HL-60 (cell line): Measurements from ENCODE around the gene TGM2.

Experiments used
- DNase-seq, 2 experiments: peaks; one replicate each; pipeline ENCODE4 v3.0.0-alpha.2; 2010 to 2020; ENCODE audit warnings: low read depth in 1 of 2, low spot score in 1 of 2
- H3K27ac ChIP-seq: fragments of 250-450 bp; sonication (Bioruptor Pico); replicated peaks from 2 replicates; pipeline ENCODE4 v1.5.1; 2020; ENCODE audit warnings: mild to moderate bottlenecking, moderate library complexity
- H3K27me3 ChIP-seq: fragments of 250-450 bp; sonication (Bioruptor Pico); 2 replicates; pipeline ENCODE4 v1.5.1; 2021; ENCODE audit warnings: mild to moderate bottlenecking, moderate library complexity; ENCODE audit not compliant: insufficient read depth, poor library complexity, severe bottlenecking
- H3K4me3 ChIP-seq: replicated peaks from 2 replicates; pipeline ENCODE4 v1.5.1; 2011; ENCODE audit warnings: mild to moderate bottlenecking, control low read depth, low read length; ENCODE audit not compliant: insufficient read depth
- GABPA ChIP-seq: IDR thresholded peaks from 2 replicates; pipeline ENCODE4 v1.6.1; 2012; ENCODE audit warnings: low read depth
- POLR2AphosphoS5 ChIP-seq: IDR thresholded peaks from 2 replicates; pipeline ENCODE4 v1.6.1; 2012; ENCODE audit warnings: low read depth
- REST ChIP-seq: IDR thresholded peaks from 2 replicates; pipeline ENCODE4 v1.6.1; 2012; ENCODE audit warnings: low read depth; ENCODE audit not compliant: insufficient replicate concordance
- SPI1 ChIP-seq: IDR thresholded peaks from 2 replicates; pipeline ENCODE4 v1.6.1; 2012; ENCODE audit warnings: low read depth, mild to moderate bottlenecking, borderline replicate concordance
- TF ChIP-seq, protein P1 (sequence below): IDR thresholded peaks from one replicate; pipeline ENCODE4 v1.5.1; 2011; ENCODE audit warnings: low read length, control low read depth, inconsistent platforms; ENCODE audit not compliant: insufficient read depth

The TGM2 gene

DNA sequence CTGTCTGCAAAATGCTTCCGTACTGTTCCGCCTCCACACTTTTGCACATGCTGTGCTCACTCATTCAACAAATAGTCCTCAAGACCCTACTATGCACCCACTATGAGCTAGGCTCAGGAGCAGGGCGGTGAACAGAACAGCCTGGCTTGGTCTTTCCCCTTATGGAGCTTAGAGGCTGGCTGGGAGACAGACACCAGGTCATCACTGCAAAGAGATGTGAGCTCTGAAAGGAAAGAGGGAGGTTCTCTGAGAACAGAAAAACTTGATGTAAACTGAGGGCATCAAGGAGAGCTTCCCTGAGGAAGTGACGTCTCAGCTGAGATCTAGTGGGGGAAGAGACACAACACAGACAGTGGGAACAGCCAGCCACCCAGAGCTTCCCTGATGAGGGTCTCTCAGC, 31.0 kb upstream of the TGM2 start:
- TF ChIP-seq SPI1 (0 out of 2 replicates have a peak, but pooled peaks have one; percentile 4), GABPA (no peak)
- DNase-seq, result peak in 1 of 2 experiments; percentile 46
- Histone ChIP-seq H3K27ac (peak overlapping the region; percentile 66), H3K27me3 (no peaks in the 10 kb centered on the region), H3K4me3 (no peak overlapping the region)

GRCh38 chr20:38195521-38195920, 30.5 kb upstream of the TGM2 start:
- H3K27ac ChIP-seq, result no peak overlapping the region
- no peak for TF ChIP-seq REST
- TF ChIP-seq POLR2AphosphoS5, result no peak
- TF ChIP-seq, protein P1, sequence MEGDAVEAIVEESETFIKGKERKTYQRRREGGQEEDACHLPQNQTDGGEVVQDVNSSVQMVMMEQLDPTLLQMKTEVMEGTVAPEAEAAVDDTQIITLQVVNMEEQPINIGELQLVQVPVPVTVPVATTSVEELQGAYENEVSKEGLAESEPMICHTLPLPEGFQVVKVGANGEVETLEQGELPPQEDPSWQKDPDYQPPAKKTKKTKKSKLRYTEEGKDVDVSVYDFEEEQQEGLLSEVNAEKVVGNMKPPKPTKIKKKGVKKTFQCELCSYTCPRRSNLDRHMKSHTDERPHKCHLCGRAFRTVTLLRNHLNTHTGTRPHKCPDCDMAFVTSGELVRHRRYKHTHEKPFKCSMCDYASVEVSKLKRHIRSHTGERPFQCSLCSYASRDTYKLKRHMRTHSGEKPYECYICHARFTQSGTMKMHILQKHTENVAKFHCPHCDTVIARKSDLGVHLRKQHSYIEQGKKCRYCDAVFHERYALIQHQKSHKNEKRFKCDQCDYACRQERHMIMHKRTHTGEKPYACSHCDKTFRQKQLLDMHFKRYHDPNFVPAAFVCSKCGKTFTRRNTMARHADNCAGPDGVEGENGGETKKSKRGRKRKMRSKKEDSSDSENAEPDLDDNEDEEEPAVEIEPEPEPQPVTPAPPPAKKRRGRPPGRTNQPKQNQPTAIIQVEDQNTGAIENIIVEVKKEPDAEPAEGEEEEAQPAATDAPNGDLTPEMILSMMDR, result no peak
- no peak for TF ChIP-seq GABPA
- no peak for TF ChIP-seq SPI1
- no peak overlapping the region for H3K4me3 ChIP-seq
- H3K27me3 ChIP-seq, result no peaks in the 10 kb centered on the region
- DNase-seq, result no peak

GRCh38 chr20:38194971-38195504, 30.0 kb upstream of the TGM2 start:
- Histone ChIP-seq H3K4me3 (no peak overlapping the region), H3K27ac (no peak overlapping the region), H3K27me3 (no peaks in the 10 kb centered on the region)
- TF ChIP-seq REST (no peak), GABPA (no peak), SPI1 (no peak), POLR2AphosphoS5 (no peak)
- TF ChIP-seq, protein P1, result no peak
- no peak for DNase-seq

- Histone ChIP-seq H3K27me3 (no peaks in the 10 kb centered on the region), H3K27ac (no peak overlapping the region), H3K4me3 (no peak overlapping the region)
- no peak for DNase-seq
- TF ChIP-seq, protein P1, result no peak
- TF ChIP-seq POLR2AphosphoS5 (no peak), REST (no peak), GABPA (no peak), SPI1 (no peak)
These were observed 28.6 kb upstream of the TGM2 start for GRCh38 chr20:38193586-38194105.
